Endothelial cell (in vitro differentiated cells): ENCODE results near the gene DCK. TPM values are rescaled to one million over a fixed set of nuclear protein-coding genes. Genes with fewer than 3 reads are reported as not detected.
"Not testable (repeated sequence)": the region's sequence is repeated elsewhere in the genome, so short reads cannot be mapped to it uniquely, and the experiment has no call there.

Experiments
- DNase-seq: peaks from one replicate; pipeline ENCODE4 v3.0.0; 2021; ENCODE audit warnings: low spot score
- H3K27ac Mint-ChIP-seq: one replicate; pipeline ENCODE4 v1.8.0; 2021; ENCODE audit warnings: mixed read lengths, inconsistent platforms; ENCODE audit not compliant: unreplicated experiment
- H3K27me3 Mint-ChIP-seq: one replicate; pipeline ENCODE4 v1.8.0; 2021; ENCODE audit warnings: mild to moderate bottlenecking, moderate library complexity, mixed read lengths, inconsistent platforms; ENCODE audit not compliant: unreplicated experiment
- H3K36me3 Mint-ChIP-seq: one replicate; pipeline ENCODE4 v1.8.0; 2021; ENCODE audit warnings: mild to moderate bottlenecking, low read depth, mixed read lengths, inconsistent platforms; ENCODE audit not compliant: unreplicated experiment
- H3K4me1 Mint-ChIP-seq: one replicate; pipeline ENCODE4 v1.8.0; 2021; ENCODE audit warnings: mild to moderate bottlenecking, mixed read lengths, inconsistent platforms; ENCODE audit not compliant: unreplicated experiment
- H3K4me3 Mint-ChIP-seq: one replicate; pipeline ENCODE4 v1.8.0; 2021; ENCODE audit warnings: mild to moderate bottlenecking, mixed read lengths, inconsistent platforms; ENCODE audit not compliant: unreplicated experiment
- H3K9me3 Mint-ChIP-seq: one replicate; pipeline ENCODE4 v1.8.0; 2021; ENCODE audit warnings: mixed read lengths, inconsistent platforms; ENCODE audit not compliant: unreplicated experiment
- CTCF ChIP-seq: fragments of 200-600 bp; sonication (generic); IDR thresholded peaks from one replicate; pipeline ENCODE4 v1.5.0; 2021; ENCODE audit warnings: antibody characterized with exemption; ENCODE audit not compliant: unreplicated experiment
- total RNA-seq: library from RNA; stranded (reverse); fragmentation: NEBNext Ultra II Directional; extraction: Animal tissue kit (Norgen Biotek cat#: 25700); gene quantifications from one replicate; pipeline ENCODE4 v1.2.1, GENCODE V29; 2021; ENCODE audit not compliant: unreplicated experiment

DCK gene
- total RNA-seq, 1 donor from 2014 or later, result 17.5 TPM

- Mint-ChIP-seq H3K27ac (peak overlapping the region; percentile 44), H3K4me1 (peaks cover 49% of the 10 kb centered on the region), H3K36me3 (peaks cover 35% of the 10 kb centered on the region), H3K4me3 (peak overlapping the region; percentile 63), H3K27me3 (peaks cover 12% of the 10 kb centered on the region), H3K9me3 (no peaks in the 10 kb centered on the region)
- no peak for DNase-seq
- no peak for TF ChIP-seq CTCF
These were observed 3.6 kb downstream of the DCK start for GRCh38 chr4:70997036-70997435.

GRCh38 chr4:70997546-70997945 is 4.1 kb downstream of the DCK start:
- Mint-ChIP-seq H3K36me3 (peaks cover 40% of the 10 kb centered on the region), H3K4me1 (peaks cover 49% of the 10 kb centered on the region), H3K27me3 (peaks cover 12% of the 10 kb centered on the region), H3K4me3 (peak overlapping the region; percentile 63), H3K27ac (peak overlapping the region; percentile 44), H3K9me3 (no peaks in the 10 kb centered on the region)
- TF ChIP-seq CTCF, result no peak
- no peak for DNase-seq

GRCh38 chr4:70999639-71000038 is 6.2 kb downstream of the DCK start:
- not testable (repeated sequence) for DNase-seq, H3K9me3 Mint-ChIP-seq, H3K27me3 Mint-ChIP-seq
- peaks cover 49% of the 10 kb centered on the region for H3K36me3 Mint-ChIP-seq
- H3K4me3 Mint-ChIP-seq, result peak overlapping the region; percentile 39
- H3K27ac Mint-ChIP-seq, result peak overlapping the region; percentile 44
- H3K4me1 Mint-ChIP-seq, result peaks cover 55% of the 10 kb centered on the region

- H3K36me3 Mint-ChIP-seq, result peaks cover 49% of the 10 kb centered on the region
- H3K27ac Mint-ChIP-seq, DNase-seq: not testable (repeated sequence)
These were observed 7.9 kb downstream of the DCK start for GRCh38 chr4:71001363-71001762.

GRCh38 chr4:71004281-71004851 is 10.9 kb downstream of the DCK start:
- Mint-ChIP-seq H3K4me3 (no peak overlapping the region), H3K27me3 (no peaks in the 10 kb centered on the region), H3K27ac (no peak overlapping the region), H3K36me3 (peaks cover 41% of the 10 kb centered on the region), H3K9me3 (no peaks in the 10 kb centered on the region), H3K4me1 (peaks cover 19% of the 10 kb centered on the region)
- no peak for TF ChIP-seq CTCF
- peak; percentile 23 for DNase-seq

More at GRCh38 chr4:71001363-71001762, 7.9 kb downstream of the DCK start:
- H3K4me1 Mint-ChIP-seq, result peaks cover 38% of the 10 kb centered on the region
- not testable (repeated sequence) for H3K27me3 Mint-ChIP-seq, H3K9me3 Mint-ChIP-seq
- H3K4me3 Mint-ChIP-seq, result peak overlapping the region; percentile 19

GRCh38 chr4:71005025-71005424 is 11.6 kb downstream of the DCK start:
- Mint-ChIP-seq H3K36me3 (peaks cover 34% of the 10 kb centered on the region), H3K4me1 (peaks cover 15% of the 10 kb centered on the region)
- not testable (repeated sequence) for H3K27me3 Mint-ChIP-seq, DNase-seq, H3K9me3 Mint-ChIP-seq, H3K4me3 Mint-ChIP-seq, H3K27ac Mint-ChIP-seq
